Spleen (tissue), 11 donors: ENCODE data around the gene MYL10. TPM values are rescaled to one million over a fixed set of nuclear protein-coding genes. Genes with fewer than 3 reads are reported as not detected.
A peak's percentile ranks its signal among the peaks of the same experiment; 100 is the strongest.

Source experiments
- DNase-seq: peaks from one replicate; pipeline ENCODE4 v3.0.0-alpha.2; 2020
- H3K27ac ChIP-seq, 8 donors: fragments of 200-600 bp; sonication (generic) in 7 of 8; 1 replicate in 4 of 8; 2 replicates in 4 of 8; pipeline versions ENCODE4 v1.5.0 to v1.8.0; 2016 to 2021; ENCODE audit warnings: inconsistent platforms in 4 of 8, mild to moderate bottlenecking in 4 of 8, moderate library complexity in 1 of 8
- H3K27me3 ChIP-seq, 7 donors: fragments of 200-600 bp; sonication (generic) in 6 of 7; replicated peaks in 1 of 7; 1 replicate in 4 of 7; 2 replicates in 3 of 7; pipeline versions ENCODE4 v1.5.0 to v1.8.0; 2016 to 2021; ENCODE audit warnings: inconsistent platforms in 3 of 7, mild to moderate bottlenecking in 1 of 7
- H3K36me3 ChIP-seq, 6 donors: fragments of 200-600 bp; sonication (generic) in 5 of 6; 1 replicate in 4 of 6; 2 replicates in 2 of 6; pipeline versions ENCODE4 v1.5.0 to v1.8.0; 2016 to 2021; ENCODE audit warnings: inconsistent platforms in 2 of 6
- H3K4me1 ChIP-seq, 6 donors: fragments of 200-600 bp; sonication (generic) in 5 of 6; 1 replicate in 3 of 6; 2 replicates in 3 of 6; pipeline versions ENCODE4 v1.5.0 to v1.8.0; 2016 to 2021; ENCODE audit warnings: inconsistent platforms in 3 of 6
- H3K4me3 ChIP-seq, 8 donors: fragments of 200-600 bp; sonication (generic) in 7 of 8; 1 replicate in 4 of 8; 2 replicates in 4 of 8; pipeline versions ENCODE4 v1.5.0 to v1.8.0; 2016 to 2021; ENCODE audit warnings: inconsistent platforms in 4 of 8, mild to moderate bottlenecking in 4 of 8, moderate library complexity in 2 of 8
- H3K9me3 ChIP-seq, 8 donors: fragments of 200-600 bp; sonication (generic) in 7 of 8; 1 replicate in 4 of 8; 2 replicates in 4 of 8; pipeline versions ENCODE4 v1.5.0 to v1.8.0; 2016 to 2021; ENCODE audit warnings: inconsistent platforms in 4 of 8
- CTCF ChIP-seq, 11 experiments: fragments of 200-600 bp in 7 of 11; fragments of 450-650 bp in 4 of 11; sonication (generic) in 4 of 11; IDR thresholded peaks in 8 of 11; conservative IDR thresholded peaks in 3 of 11; 1 replicate in 7 of 11; 2 replicates in 4 of 11; pipeline versions ENCODE4 v1.4.0 to v1.8.0; 2016 to 2021; ENCODE audit warnings: antibody characterized with exemption in 11 of 11, inconsistent platforms in 4 of 11, mild to moderate bottlenecking in 1 of 11
- POLR2A ChIP-seq, 3 donors: fragments of 450-650 bp; IDR thresholded peaks; one replicate each; pipeline ENCODE4 v1.5.1; 2017; ENCODE audit warnings: antibody characterized with exemption in 3 of 3, mild to moderate bottlenecking in 1 of 3
- POLR2AphosphoS5 ChIP-seq, 3 donors: sonication (generic); formaldehyde crosslinking; IDR thresholded peaks; one replicate each; pipeline ENCODE4 v1.5.1; 2017; ENCODE audit warnings: antibody characterized with exemption in 3 of 3
- WGBS, 5 donors: extraction: QIAGEN DNeasy Blood & Tissue Kit in 3 of 5; methylation state at CpG; one replicate each; pipeline versions ENCODE4 v1.1.5 to v1.1.7; 2013 to 2018; 5-methylcytosine and 5-hydroxymethylcytosine counted together
- intact Hi-C: fragments of 100-400 bp; cut with DNase I; formaldehyde crosslinking; loops from one replicate; pipeline ENCODE4 v1.15.0; 2023; ENCODE audit warnings: low total_unique reads
- polyA plus RNA-seq, 3 donors: library from polyadenylated mRNA; stranded (reverse); fragments of 200-250 nt; gene quantifications; one replicate each; pipeline ENCODE4 v1.2.1, GENCODE V29; 2013
- total RNA-seq, 7 donors: library from RNA; depleted of rRNA in 3 of 7; stranded (reverse); fragments of >200 nt in 3 of 7; fragmentation: NEBNext Ultra II Directional in 4 of 7; extraction: Animal tissue kit (Norgen Biotek cat#: 25700) in 4 of 7; gene quantifications; one replicate each; pipeline versions ENCODE4 v1.1.0 to v1.2.1, GENCODE V29; 2016 to 2021
- donor health status: healthy with polysubstance abuse.
- donor health status: DM: no; HTN: no; CAD: no; lungs with moderate emphysema.
- donor health status: DM: no; HTN: no; CAD: no.
- donor health status: Bipolar disorder and iron deficiency.
- donor health status: healthy.
- donor health status: DM: no; HTN: no; CAD: no.
- donor health status: DM: yes; HTN: yes; CAD: no.

The MYL10 gene
- total and polyA plus RNA-seq, 10 donors: not detected

GRCh38 chr7:101620991-101621390 is 8.1 kb downstream of the MYL10 start:
- TF ChIP-seq POLR2AphosphoS5 (IDR thresholded peaks at IDR 0.05): no peak
- TF ChIP-seq POLR2A (IDR thresholded peaks at IDR 0.05): no peak
- no peak for TF ChIP-seq CTCF (IDR thresholded peaks at IDR 0.05 in 8 of 11, conservative IDR thresholded peaks at IDR 0.05 in 3 of 11)
- WGBS, 5 donors: 69 to 87% (median 81%) methylated on average over 4 to 10 of the region's 10 CpGs
- no peak for DNase-seq

GRCh38 chr7:101620395-101620794 is 8.7 kb downstream of the MYL10 start:
- Histone ChIP-seq H3K4me1 (peaks cover 0 to 2% (median 0%) of the 10 kb centered on the region in 6 donors), H3K4me3 (no peak overlapping the region), H3K9me3 (no peaks in the 10 kb centered on the region), H3K27ac (no peak overlapping the region), H3K36me3 (no peaks in the 10 kb centered on the region), H3K27me3 (peaks cover 0 to 41% (median 8%) of the 10 kb centered on the region in 7 donors)
- WGBS, 5 donors: 82 to 91% (median 88%) methylated on average over 4 of the region's 4 CpGs
- no peak for DNase-seq
- no peak for TF ChIP-seq POLR2A (IDR thresholded peaks at IDR 0.05)
- TF ChIP-seq CTCF (IDR thresholded peaks at IDR 0.05 in 8 of 11, conservative IDR thresholded peaks at IDR 0.05 in 3 of 11): no peak
- no peak for TF ChIP-seq POLR2AphosphoS5 (IDR thresholded peaks at IDR 0.05)
- intact Hi-C loops: no loop called here

More at GRCh38 chr7:101620991-101621390, 8.1 kb downstream of the MYL10 start:
- H3K27ac ChIP-seq: no peak overlapping the region
- no peak overlapping the region for H3K4me3 ChIP-seq
- intact Hi-C loops: no loop called here
- no peaks in the 10 kb centered on the region for H3K9me3 ChIP-seq
- peaks cover 0 to 5% (median 0%) of the 10 kb centered on the region in 6 donors for H3K4me1 ChIP-seq
- H3K36me3 ChIP-seq: no peaks in the 10 kb centered on the region
- H3K27me3 ChIP-seq: peaks cover 0 to 41% (median 10%) of the 10 kb centered on the region in 7 donors

- intact Hi-C loops: no loop called here
- Histone ChIP-seq H3K27me3 (peaks cover 0 to 41% (median 0%) of the 10 kb centered on the region in 7 donors), H3K4me1 (no peaks in the 10 kb centered on the region), H3K4me3 (no peak overlapping the region), H3K9me3 (no peaks in the 10 kb centered on the region), H3K36me3 (no peaks in the 10 kb centered on the region), H3K27ac (peak overlapping the region in 1 of 8 donors; percentile 11)
- no peak for DNase-seq
- no peak for TF ChIP-seq CTCF (IDR thresholded peaks at IDR 0.05 in 8 of 11, conservative IDR thresholded peaks at IDR 0.05 in 3 of 11)
- no peak for TF ChIP-seq POLR2A (IDR thresholded peaks at IDR 0.05)
- no peak for TF ChIP-seq POLR2AphosphoS5 (IDR thresholded peaks at IDR 0.05)
- 68 to 83% (median 77%) methylated on average over 8 of the region's 8 CpGs for WGBS, 5 donors
These were observed 10.2 kb downstream of the MYL10 start for GRCh38 chr7:101618916-101619315.

- H3K4me3 ChIP-seq: no peak overlapping the region
- no peaks in the 10 kb centered on the region for H3K9me3 ChIP-seq
- WGBS, 5 donors: 65 to 80% (median 73%) methylated on average over 20 of the region's 20 CpGs
- intact Hi-C loops: no loop called here
- peak overlapping the region in 1 of 8 donors; percentile 11 for H3K27ac ChIP-seq
- TF ChIP-seq CTCF (IDR thresholded peaks at IDR 0.05 in 8 of 11, conservative IDR thresholded peaks at IDR 0.05 in 3 of 11) (no peak), POLR2AphosphoS5 (IDR thresholded peaks at IDR 0.05) (no peak), POLR2A (IDR thresholded peaks at IDR 0.05) (no peak)
- DNase-seq: no peak
- H3K36me3 ChIP-seq: no peaks in the 10 kb centered on the region
- H3K4me1 ChIP-seq: no peaks in the 10 kb centered on the region
- H3K27me3 ChIP-seq: peaks cover 0 to 42% (median 0%) of the 10 kb centered on the region in 7 donors
These were observed 10.8 kb downstream of the MYL10 start for GRCh38 chr7:101618207-101618839.
